ENCODE measurements around the gene NAA10. TPM values are rescaled to one million over a fixed set of nuclear protein-coding genes. Genes with fewer than 3 reads are reported as not detected.
A peak's percentile ranks its signal among the peaks of the same experiment; 100 is the strongest.

NAA10 gene
- total and polyA plus RNA-seq, 4 experiments from 2014 or later: 57.6 to 96.3 (median 91.9) TPM

GRCh38 chrX:153930011-153930910 lies 4.6 kb downstream of the NAA10 start:
- Histone ChIP-seq H3K27me3 (ENCODE audit: insufficient read depth, low read length) (no peaks in the 10 kb centered on the region), H3K4me1 (ENCODE audit: insufficient read depth, low read length) (peaks cover 15% of the 10 kb centered on the region), H3K4me3 (ENCODE audit: low read length in 2 of 2) (no peak overlapping the region), H3K9me3 (ENCODE audit: control insufficient read depth in 1 of 2, low read length in 2 of 2) (no peaks in the 10 kb centered on the region), H3K27ac (ENCODE audit: low read depth, low read length) (no peak overlapping the region), H3K36me3 (ENCODE audit: insufficient read depth, low read length) (peaks cover 4% of the 10 kb centered on the region)
- Mint-ChIP-seq H3K36me3 (peaks cover 5 to 25% of the 10 kb centered on the region in 2 donors), H3K9me3 (no peaks in the 10 kb centered on the region), H3K27ac (peak overlapping the region in 3 of 7 donors; percentile 57 to 74 (median 57)), H3K27me3 (no peaks in the 10 kb centered on the region), H3K4me1 (peaks cover 7 to 57% (median 42%) of the 10 kb centered on the region in 4 donors), H3K4me3 (peak overlapping the region in 1 of 8 donors; percentile 15)
- ChIA-PET CTCF (ENCODE audit: partially characterized antibody) (interaction anchor here (0.8 to 14.9 kb wide), 2 partner anchors 16 to 102 kb away, joined by 3 to 290 read pairs; partner anchors contain the start of gene RENBP), POLR2A (ENCODE audit: partially characterized antibody) (interaction anchor here (20.6 kb wide), 1 partner anchor 13 kb away, joined by 447 read pairs; the partner anchor contains the start of genes NAA10 and RENBP)
- intact Hi-C loops (cut with micrococcal nuclease): no loop called here
- no peak for DNase-seq

GRCh38 chrX:153929576-153929975 lies 5.3 kb downstream of the NAA10 start:
- H3K4me3 ChIP-seq (ENCODE audit: low read length in 2 of 2): no peak overlapping the region
- no peak for DNase-seq
- H3K27ac ChIP-seq (ENCODE audit: low read depth, low read length): no peak overlapping the region
- H3K27ac Mint-ChIP-seq: peak overlapping the region in 5 of 7 donors; percentile 83 to 99 (median 95)
- peaks cover 5 to 28% of the 10 kb centered on the region in 2 donors for H3K36me3 Mint-ChIP-seq
- peak overlapping the region in 3 of 8 donors; percentile 31 to 85 (median 64) for H3K4me3 Mint-ChIP-seq
- no peaks in the 10 kb centered on the region for H3K9me3 ChIP-seq (ENCODE audit: control insufficient read depth in 1 of 2, low read length in 2 of 2)
- ChIA-PET CTCF (ENCODE audit: partially characterized antibody) (interaction anchor here (0.8 to 14.9 kb wide), 2 partner anchors 17 to 102 kb away, joined by 3 to 290 read pairs; partner anchors contain the start of gene RENBP), POLR2A (ENCODE audit: partially characterized antibody) (interaction anchor here (20.6 kb wide), 1 partner anchor 14 kb away, joined by 447 read pairs; the partner anchor contains the start of genes NAA10 and RENBP)
- H3K27me3 Mint-ChIP-seq: no peaks in the 10 kb centered on the region
- H3K27me3 ChIP-seq (ENCODE audit: insufficient read depth, low read length): no peaks in the 10 kb centered on the region
- H3K4me1 ChIP-seq (ENCODE audit: insufficient read depth, low read length): peaks cover 15% of the 10 kb centered on the region
- H3K36me3 ChIP-seq (ENCODE audit: insufficient read depth, low read length): peaks cover 4% of the 10 kb centered on the region
- intact Hi-C loops (cut with micrococcal nuclease): no loop called here
- no peaks in the 10 kb centered on the region for H3K9me3 Mint-ChIP-seq
- peaks cover 7 to 62% (median 46%) of the 10 kb centered on the region in 4 donors for H3K4me1 Mint-ChIP-seq

- Mint-ChIP-seq H3K27ac (peak overlapping the region; percentile 26 to 99 (median 90)), H3K27me3 (no peaks in the 10 kb centered on the region), H3K4me3 (peak overlapping the region; percentile 36 to 95 (median 88)), H3K4me1 (peaks cover 6 to 63% (median 45%) of the 10 kb centered on the region in 4 donors), H3K9me3 (no peaks in the 10 kb centered on the region), H3K36me3 (peaks cover 5 to 24% of the 10 kb centered on the region in 2 donors)
- H3K9me3 ChIP-seq (ENCODE audit: control insufficient read depth in 1 of 2, low read length in 2 of 2): no peaks in the 10 kb centered on the region
- H3K36me3 ChIP-seq (ENCODE audit: insufficient read depth, low read length): peaks cover 4% of the 10 kb centered on the region
- DNase-seq: no peak
- no peak overlapping the region for H3K4me3 ChIP-seq (ENCODE audit: low read length in 2 of 2)
- POLR2A ChIA-PET (ENCODE audit: partially characterized antibody): interaction anchor here (0.9 to 20.6 kb wide), 10 partner anchors 10 to 134 kb away, joined by 3 to 447 read pairs (median 14); partner anchors contain the start of genes AVPR2, HCFC1, IDH3G and NAA10
- H3K27ac ChIP-seq (ENCODE audit: low read depth, low read length): peak overlapping the region; percentile 10
- no peaks in the 10 kb centered on the region for H3K27me3 ChIP-seq (ENCODE audit: insufficient read depth, low read length)
- CTCF ChIA-PET (ENCODE audit: partially characterized antibody): interaction anchor here (0.7 to 14.9 kb wide), 5 partner anchors 8 to 896 kb away, joined by 3 to 290 read pairs (median 4); partner anchors contain the start of genes PLXNB3 and RENBP
- intact Hi-C loops (cut with micrococcal nuclease): loop anchor here (1.0 kb wide), 2 partner anchors 135 to 205 kb away; partner anchors contain the start of genes ABCD1, BCAP31, IDH3G and SSR4
- H3K4me1 ChIP-seq (ENCODE audit: insufficient read depth, low read length): peaks cover 16% of the 10 kb centered on the region
These were observed 6.0 kb downstream of the NAA10 start for GRCh38 chrX:153928846-153929245.

GRCh38 chrX:153927922-153928760 lies 6.7 kb downstream of the NAA10 start:
- Histone ChIP-seq H3K4me3 (ENCODE audit: low read length in 2 of 2) (peak overlapping the region; percentile 17 to 72), H3K9me3 (ENCODE audit: control insufficient read depth in 1 of 2, low read length in 2 of 2) (no peaks in the 10 kb centered on the region), H3K27me3 (ENCODE audit: insufficient read depth, low read length) (no peaks in the 10 kb centered on the region), H3K36me3 (ENCODE audit: insufficient read depth, low read length) (peaks cover 4% of the 10 kb centered on the region), H3K4me1 (ENCODE audit: insufficient read depth, low read length) (peaks cover 19% of the 10 kb centered on the region), H3K27ac (ENCODE audit: low read depth, low read length) (peak overlapping the region; percentile 98)
- CTCF ChIA-PET (ENCODE audit: partially characterized antibody): interaction anchor here (0.7 to 14.9 kb wide), 8 partner anchors 9 to 896 kb away, joined by 3 to 290 read pairs (median 4); partner anchors contain the start of genes HCFC1, PLXNB3 and RENBP
- peak; percentile 95 to 99 (median 97) for DNase-seq
- intact Hi-C loops (cut with micrococcal nuclease): loop anchor here (1.0 to 2.0 kb wide), 3 partner anchors 21 to 204 kb away; partner anchors contain the start of genes ABCD1, BCAP31, IDH3G and SSR4
- Mint-ChIP-seq H3K27ac (peak overlapping the region; percentile 98 to 99 (median 99)), H3K27me3 (no peaks in the 10 kb centered on the region), H3K4me1 (peaks cover 6 to 66% (median 48%) of the 10 kb centered on the region in 4 donors), H3K4me3 (peak overlapping the region; percentile 89 to 95 (median 92)), H3K36me3 (peaks cover 5 to 28% of the 10 kb centered on the region in 2 donors), H3K9me3 (no peaks in the 10 kb centered on the region)
- POLR2A ChIA-PET (ENCODE audit: partially characterized antibody): interaction anchor here (0.6 to 20.6 kb wide), 18 partner anchors 9 to 599 kb away, joined by 3 to 447 read pairs (median 5); partner anchors contain the start of genes ATP6AP1, AVPR2, HCFC1 and IDH3G

GRCh38 chrX:153927672-153927921 lies 7.2 kb downstream of the NAA10 start:
- H3K4me3 ChIP-seq (ENCODE audit: low read length in 2 of 2): peak overlapping the region; percentile 17 to 72
- no peaks in the 10 kb centered on the region for H3K27me3 Mint-ChIP-seq
- H3K4me1 ChIP-seq (ENCODE audit: insufficient read depth, low read length): peaks cover 25% of the 10 kb centered on the region
- DNase-seq: peak in 2 of 5 donors; percentile 27 to 40
- H3K9me3 ChIP-seq (ENCODE audit: control insufficient read depth in 1 of 2, low read length in 2 of 2): no peaks in the 10 kb centered on the region
- no peaks in the 10 kb centered on the region for H3K9me3 Mint-ChIP-seq
- ChIA-PET POLR2A (ENCODE audit: partially characterized antibody) (interaction anchor here (0.7 to 20.6 kb wide), 15 partner anchors 9 to 599 kb away, joined by 3 to 447 read pairs (median 6); partner anchors contain the start of genes AVPR2, HCFC1, IDH3G and NAA10), CTCF (ENCODE audit: partially characterized antibody) (interaction anchor here (0.7 to 14.9 kb wide), 5 partner anchors 9 to 43 kb away, joined by 3 to 290 read pairs (median 6); partner anchors contain the start of genes HCFC1 and RENBP)
- peaks cover 7 to 67% (median 50%) of the 10 kb centered on the region in 4 donors for H3K4me1 Mint-ChIP-seq
- no peaks in the 10 kb centered on the region for H3K27me3 ChIP-seq (ENCODE audit: insufficient read depth, low read length)
- intact Hi-C loops (cut with micrococcal nuclease): loop anchor here (2.0 kb wide), 1 partner anchor 21 kb away; no protein-coding TSS in a partner anchor
- peaks cover 5 to 30% of the 10 kb centered on the region in 2 donors for H3K36me3 Mint-ChIP-seq
- H3K36me3 ChIP-seq (ENCODE audit: insufficient read depth, low read length): peaks cover 4% of the 10 kb centered on the region
- H3K27ac Mint-ChIP-seq: peak overlapping the region; percentile 98 to 99 (median 99)
- peak overlapping the region; percentile 89 to 94 (median 92) for H3K4me3 Mint-ChIP-seq
- H3K27ac ChIP-seq (ENCODE audit: low read depth, low read length): peak overlapping the region; percentile 98

Data from CD4-positive, alpha-beta memory T cell (primary cell).